SK-N-SH treated with all-trans-retinoic acid at 6 μM for 48 hours (cell line): ENCODE results near the gene SMR3A.

ENCODE experiments used
- ATAC-seq: fragments of 200-7000 bp; cut with Tn5 transposase; 3 replicates; pipeline ENCODE4 v1.9.1; 2020; ENCODE audit warnings: mild to moderate bottlenecking, moderate library complexity
- ARNTL ChIP-seq: fragments of 450-650 bp; formaldehyde crosslinking; IDR thresholded peaks from 2 replicates; pipeline ENCODE4 v1.5.0; 2020; ENCODE audit warnings: low read depth, mild to moderate bottlenecking, moderate library complexity, borderline replicate concordance
- BACH2 ChIP-seq: fragments of 250-450 bp; sonication (Bioruptor Pico); IDR thresholded peaks from 2 replicates; pipeline ENCODE4 v1.9.0; 2021; ENCODE audit warnings: mild to moderate bottlenecking, borderline replicate concordance
- ISL1 ChIP-seq: fragments of 250-450 bp; sonication (Bioruptor Pico); IDR thresholded peaks from 2 replicates; pipeline ENCODE4 v2.1.2; 2022; ENCODE audit warnings: mild to moderate bottlenecking, moderate library complexity
- OSR1 ChIP-seq: fragments of 250-450 bp; sonication (Bioruptor Pico); IDR thresholded peaks from 2 replicates; pipeline ENCODE4 v1.8.0; 2022; ENCODE audit warnings: moderate library complexity, mild to moderate bottlenecking, inconsistent platforms
- RARB ChIP-seq: fragments of 250-450 bp; sonication (Bioruptor Pico); IDR thresholded peaks from 2 replicates; pipeline ENCODE4 v1.8.0; 2021; ENCODE audit warnings: mild to moderate bottlenecking, moderate library complexity
- TCF4 ChIP-seq: fragments of 250-450 bp; sonication (Bioruptor Pico); IDR thresholded peaks from 2 replicates; pipeline ENCODE4 v1.8.0; 2021; ENCODE audit warnings: mild to moderate bottlenecking, moderate library complexity, borderline replicate concordance
- TOX ChIP-seq: fragments of 250-450 bp; sonication (Bioruptor Pico); IDR thresholded peaks from 2 replicates; pipeline ENCODE4 v1.8.0; 2021; ENCODE audit warnings: mild to moderate bottlenecking, moderate library complexity, borderline replicate concordance
- ZFP3 ChIP-seq: fragments of 250-450 bp; sonication (Bioruptor Pico); IDR thresholded peaks from 2 replicates; pipeline ENCODE4 v1.5.0; 2020; ENCODE audit warnings: mild to moderate bottlenecking, moderate library complexity
- ZFP30 ChIP-seq: fragments of 450-650 bp; formaldehyde crosslinking; IDR thresholded peaks from 2 replicates; pipeline ENCODE4 v1.5.0; 2022; ENCODE audit warnings: mild to moderate bottlenecking, moderate library complexity
- ZNF8 ChIP-seq: fragments of 450-650 bp; formaldehyde crosslinking; IDR thresholded peaks from 2 replicates; pipeline ENCODE4 v1.5.0; 2020; ENCODE audit warnings: mild to moderate bottlenecking, moderate library complexity
- TF ChIP-seq, protein P1 (sequence below): fragments of 250-450 bp; sonication (Bioruptor Pico); IDR thresholded peaks from 2 replicates; pipeline ENCODE4 v1.8.0; 2021; ENCODE audit warnings: low read depth, mild to moderate bottlenecking, moderate library complexity, borderline replicate concordance
- TF ChIP-seq, protein P2 (sequence below): fragments of 250-450 bp; sonication (Bioruptor Pico); IDR thresholded peaks from 2 replicates; pipeline ENCODE4 v1.5.1; 2021; ENCODE audit warnings: mild to moderate bottlenecking, moderate library complexity
- TF ChIP-seq, protein P3 (sequence below): fragments of 250-450 bp; sonication (Bioruptor Pico); IDR thresholded peaks from 2 replicates; pipeline ENCODE4 v1.5.1; 2020; ENCODE audit warnings: low read depth, mild to moderate bottlenecking, moderate library complexity
- TF ChIP-seq, protein P4 (sequence below): fragments of 250-450 bp; sonication (Bioruptor Pico); IDR thresholded peaks from 2 replicates; pipeline ENCODE4 v1.5.0; 2020; ENCODE audit warnings: mild to moderate bottlenecking, moderate library complexity

SMR3A gene

DNA sequence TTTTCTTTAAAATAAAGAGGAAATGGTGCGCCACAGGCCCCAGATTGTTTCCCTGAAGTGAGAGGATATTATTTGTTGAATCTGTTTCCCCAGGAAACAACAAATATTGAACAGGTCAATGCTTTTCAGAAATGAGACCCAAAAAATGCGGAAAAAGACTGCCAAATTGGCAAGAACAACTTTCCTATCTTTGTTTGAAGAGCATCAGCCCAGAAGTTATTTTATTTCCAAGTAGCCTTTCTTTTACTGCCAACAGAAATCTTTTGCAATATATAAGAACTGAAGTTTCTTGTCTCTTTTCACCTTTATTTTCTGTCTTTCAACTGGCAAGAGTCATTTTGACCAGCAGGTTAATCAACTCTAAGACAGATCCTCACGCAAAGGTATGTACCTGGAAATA lies at the start of gene SMR3A:
TSS of gene SMR3A (plus strand) at position 301 of the 400 bp plus-strand sequence. CDS start 1,356 bp downstream, outside the sequence.
- ATAC-seq = no peak
- no peak for TF ChIP-seq ZNF8
- TF ChIP-seq, protein P1, sequence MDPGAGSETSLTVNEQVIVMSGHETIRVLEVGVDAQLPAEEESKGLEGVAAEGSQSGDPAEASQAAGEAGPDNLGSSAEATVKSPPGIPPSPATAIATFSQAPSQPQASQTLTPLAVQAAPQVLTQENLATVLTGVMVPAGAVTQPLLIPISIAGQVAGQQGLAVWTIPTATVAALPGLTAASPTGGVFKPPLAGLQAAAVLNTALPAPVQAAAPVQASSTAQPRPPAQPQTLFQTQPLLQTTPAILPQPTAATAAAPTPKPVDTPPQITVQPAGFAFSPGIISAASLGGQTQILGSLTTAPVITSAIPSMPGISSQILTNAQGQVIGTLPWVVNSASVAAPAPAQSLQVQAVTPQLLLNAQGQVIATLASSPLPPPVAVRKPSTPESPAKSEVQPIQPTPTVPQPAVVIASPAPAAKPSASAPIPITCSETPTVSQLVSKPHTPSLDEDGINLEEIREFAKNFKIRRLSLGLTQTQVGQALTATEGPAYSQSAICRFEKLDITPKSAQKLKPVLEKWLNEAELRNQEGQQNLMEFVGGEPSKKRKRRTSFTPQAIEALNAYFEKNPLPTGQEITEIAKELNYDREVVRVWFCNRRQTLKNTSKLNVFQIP = no peak
- no peak for TF ChIP-seq RARB (CRISPR knock-in tag)
- TF ChIP-seq OSR1 (CRISPR knock-in tag) = no peak
- TF ChIP-seq, protein P2, sequence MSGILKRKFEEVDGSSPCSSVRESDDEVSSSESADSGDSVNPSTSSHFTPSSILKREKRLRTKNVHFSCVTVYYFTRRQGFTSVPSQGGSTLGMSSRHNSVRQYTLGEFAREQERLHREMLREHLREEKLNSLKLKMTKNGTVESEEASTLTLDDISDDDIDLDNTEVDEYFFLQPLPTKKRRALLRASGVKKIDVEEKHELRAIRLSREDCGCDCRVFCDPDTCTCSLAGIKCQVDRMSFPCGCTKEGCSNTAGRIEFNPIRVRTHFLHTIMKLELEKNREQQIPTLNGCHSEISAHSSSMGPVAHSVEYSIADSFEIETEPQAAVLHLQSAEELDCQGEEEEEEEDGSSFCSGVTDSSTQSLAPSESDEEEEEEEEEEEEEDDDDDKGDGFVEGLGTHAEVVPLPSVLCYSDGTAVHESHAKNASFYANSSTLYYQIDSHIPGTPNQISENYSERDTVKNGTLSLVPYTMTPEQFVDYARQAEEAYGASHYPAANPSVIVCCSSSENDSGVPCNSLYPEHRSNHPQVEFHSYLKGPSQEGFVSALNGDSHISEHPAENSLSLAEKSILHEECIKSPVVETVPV = no peak
- TF ChIP-seq ISL1 (CRISPR knock-in tag) = no peak
- TF ChIP-seq BACH2 (CRISPR knock-in tag) = no peak
- TF ChIP-seq, protein P3, sequence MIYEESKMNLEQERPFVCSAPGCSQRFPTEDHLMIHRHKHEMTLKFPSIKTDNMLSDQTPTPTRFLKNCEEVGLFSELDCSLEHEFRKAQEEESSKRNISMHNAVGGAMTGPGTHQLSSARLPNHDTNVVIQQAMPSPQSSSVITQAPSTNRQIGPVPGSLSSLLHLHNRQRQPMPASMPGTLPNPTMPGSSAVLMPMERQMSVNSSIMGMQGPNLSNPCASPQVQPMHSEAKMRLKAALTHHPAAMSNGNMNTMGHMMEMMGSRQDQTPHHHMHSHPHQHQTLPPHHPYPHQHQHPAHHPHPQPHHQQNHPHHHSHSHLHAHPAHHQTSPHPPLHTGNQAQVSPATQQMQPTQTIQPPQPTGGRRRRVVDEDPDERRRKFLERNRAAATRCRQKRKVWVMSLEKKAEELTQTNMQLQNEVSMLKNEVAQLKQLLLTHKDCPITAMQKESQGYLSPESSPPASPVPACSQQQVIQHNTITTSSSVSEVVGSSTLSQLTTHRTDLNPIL (CRISPR knock-in tag) = no peak

DNA sequence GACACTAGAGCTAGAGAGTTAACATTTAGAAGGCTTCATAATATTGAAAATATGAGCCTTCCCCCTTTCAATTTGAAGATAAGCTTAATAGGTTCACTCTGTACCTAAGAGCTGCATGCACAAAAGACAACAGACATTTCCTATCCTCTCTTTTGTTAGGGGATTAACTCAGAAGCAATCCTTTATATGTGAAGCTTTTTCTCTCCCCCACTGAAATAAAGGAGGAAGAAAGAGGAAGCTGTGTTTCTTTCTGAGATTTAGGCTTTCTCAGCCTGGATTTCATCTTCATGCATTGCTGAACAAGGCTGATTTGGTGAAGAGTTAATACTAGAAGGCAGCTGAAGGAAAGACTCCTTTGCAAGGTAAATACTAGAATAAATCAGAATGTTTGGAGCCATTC lies 46.8 kb upstream of the SMR3A start:
- ATAC-seq = no peak
- TF ChIP-seq RARB (CRISPR knock-in tag) (no peak), ZFP30 (no peak), ARNTL (CRISPR knock-in tag) (no peak), TCF4 (CRISPR knock-in tag) (no peak), OSR1 (CRISPR knock-in tag) (no peak), ISL1 (CRISPR knock-in tag) (no peak), ZNF8 (no peak), ZFP3 (CRISPR knock-in tag) (no peak)
- TF ChIP-seq, protein P4, sequence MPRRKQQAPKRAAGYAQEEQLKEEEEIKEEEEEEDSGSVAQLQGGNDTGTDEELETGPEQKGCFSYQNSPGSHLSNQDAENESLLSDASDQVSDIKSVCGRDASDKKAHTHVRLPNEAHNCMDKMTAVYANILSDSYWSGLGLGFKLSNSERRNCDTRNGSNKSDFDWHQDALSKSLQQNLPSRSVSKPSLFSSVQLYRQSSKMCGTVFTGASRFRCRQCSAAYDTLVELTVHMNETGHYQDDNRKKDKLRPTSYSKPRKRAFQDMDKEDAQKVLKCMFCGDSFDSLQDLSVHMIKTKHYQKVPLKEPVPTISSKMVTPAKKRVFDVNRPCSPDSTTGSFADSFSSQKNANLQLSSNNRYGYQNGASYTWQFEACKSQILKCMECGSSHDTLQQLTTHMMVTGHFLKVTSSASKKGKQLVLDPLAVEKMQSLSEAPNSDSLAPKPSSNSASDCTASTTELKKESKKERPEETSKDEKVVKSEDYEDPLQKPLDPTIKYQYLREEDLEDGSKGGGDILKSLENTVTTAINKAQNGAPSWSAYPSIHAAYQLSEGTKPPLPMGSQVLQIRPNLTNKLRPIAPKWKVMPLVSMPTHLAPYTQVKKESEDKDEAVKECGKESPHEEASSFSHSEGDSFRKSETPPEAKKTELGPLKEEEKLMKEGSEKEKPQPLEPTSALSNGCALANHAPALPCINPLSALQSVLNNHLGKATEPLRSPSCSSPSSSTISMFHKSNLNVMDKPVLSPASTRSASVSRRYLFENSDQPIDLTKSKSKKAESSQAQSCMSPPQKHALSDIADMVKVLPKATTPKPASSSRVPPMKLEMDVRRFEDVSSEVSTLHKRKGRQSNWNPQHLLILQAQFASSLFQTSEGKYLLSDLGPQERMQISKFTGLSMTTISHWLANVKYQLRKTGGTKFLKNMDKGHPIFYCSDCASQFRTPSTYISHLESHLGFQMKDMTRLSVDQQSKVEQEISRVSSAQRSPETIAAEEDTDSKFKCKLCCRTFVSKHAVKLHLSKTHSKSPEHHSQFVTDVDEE (CRISPR knock-in tag) = no peak

DNA sequence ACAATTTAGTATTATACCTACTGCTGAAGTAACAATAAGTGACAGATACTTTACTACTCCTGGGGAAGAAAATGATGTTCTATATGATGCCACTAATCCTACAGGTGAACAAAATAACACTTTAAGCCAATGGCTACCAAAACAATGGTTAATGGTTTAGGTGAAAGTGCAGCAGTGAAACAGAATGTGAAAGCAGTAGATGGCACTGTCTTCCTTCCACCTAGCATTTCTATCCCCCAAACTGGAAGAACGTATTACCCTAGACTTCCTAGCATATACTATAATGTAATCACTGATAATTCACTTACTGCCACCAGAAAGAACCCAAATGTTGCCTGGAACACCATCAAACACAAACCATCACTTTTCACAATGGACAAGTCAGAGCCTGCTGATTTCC lies 44.6 kb upstream of the SMR3A start:
- ATAC-seq = no peak
- no peak for TF ChIP-seq TOX (CRISPR knock-in tag)

DNA sequence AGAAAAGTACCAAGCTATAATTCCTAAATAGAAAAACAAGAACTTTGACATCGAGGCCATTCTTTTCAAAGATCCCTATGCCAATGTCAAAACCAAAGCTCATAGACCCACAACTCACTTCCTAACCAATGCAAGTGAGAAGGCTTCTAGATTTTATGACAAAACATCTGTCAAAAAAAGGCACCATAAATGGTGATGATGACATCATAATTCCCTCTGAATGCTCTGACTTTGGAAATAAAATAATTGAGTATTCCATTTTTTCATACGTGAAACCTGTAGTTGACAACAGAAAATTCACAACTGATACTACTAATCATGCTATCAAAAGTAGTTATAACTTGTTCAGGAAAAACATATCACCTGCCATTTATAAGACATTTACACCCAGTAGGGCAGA lies 34.5 kb upstream of the SMR3A start:
- ATAC-seq = no peak
- TF ChIP-seq, protein P3 (CRISPR knock-in tag) = no peak
- TF ChIP-seq BACH2 (CRISPR knock-in tag) (no peak), ZFP3 (CRISPR knock-in tag) (no peak), RARB (CRISPR knock-in tag) (no peak)
- TF ChIP-seq, protein P4 (CRISPR knock-in tag) = no peak
